Mucosa of rectum (tissue), 2 donors: ENCODE results near the gene PRM2.

Source experiments
- H3K27ac ChIP-seq, 2 donors: one replicate each; pipeline ENCODE4 v1.7.0; 2013; ENCODE audit warnings: inconsistent platforms in 2 of 2, low read depth in 2 of 2, low read length in 2 of 2
- H3K27me3 ChIP-seq, 2 donors: one replicate each; pipeline ENCODE4 v1.7.0; 2013; ENCODE audit warnings: low read length in 2 of 2; ENCODE audit not compliant: control insufficient read depth in 2 of 2, insufficient read depth in 2 of 2
- H3K36me3 ChIP-seq, 2 donors: one replicate each; pipeline ENCODE4 v1.7.0; 2013; ENCODE audit warnings: low read length in 2 of 2; ENCODE audit not compliant: control insufficient read depth in 2 of 2, insufficient read depth in 2 of 2
- H3K4me1 ChIP-seq, 2 donors: one replicate each; pipeline ENCODE4 v1.7.0; 2013; ENCODE audit warnings: low read length in 2 of 2, mild to moderate bottlenecking in 1 of 2; ENCODE audit not compliant: control insufficient read depth in 2 of 2, insufficient read depth in 2 of 2
- H3K4me3 ChIP-seq, 2 donors: one replicate each; pipeline ENCODE4 v1.7.0; 2013; ENCODE audit warnings: low read length in 2 of 2
- H3K9ac ChIP-seq, 2 donors: one replicate each; pipeline ENCODE4 v1.7.0; 2013; ENCODE audit warnings: low read length in 2 of 2, low read depth in 1 of 2, mild to moderate bottlenecking in 1 of 2
- H3K9me3 ChIP-seq, 2 donors: one replicate each; pipeline ENCODE4 v1.7.0; 2013; ENCODE audit warnings: low read length in 2 of 2; ENCODE audit not compliant: control insufficient read depth in 2 of 2
- donor health status: healthy.
- donor health status: Normal muscosa, but diverticular disease.

The PRM2 gene

GRCh38 chr16:11272921-11273720 is 3.2 kb downstream of the PRM2 start, which contains the start of gene PRM3:
PRM3 (minus strand) TSS chr16:11273629; CDS start chr16:11273595, 34 bp downstream.
- H3K36me3 ChIP-seq, result no peaks in the 10 kb centered on the region
- H3K9ac ChIP-seq, result no peak within 1 kb of the TSS
- no peaks in the 10 kb centered on the region for H3K27me3 ChIP-seq
- H3K9me3 ChIP-seq, result peaks cover 0 to 3% of the 10 kb centered on the region in 2 donors
- no peaks in the 10 kb centered on the region for H3K4me1 ChIP-seq
- no peak within 1 kb of the TSS for H3K4me3 ChIP-seq
- no peak within 1 kb of the TSS for H3K27ac ChIP-seq

DNA sequence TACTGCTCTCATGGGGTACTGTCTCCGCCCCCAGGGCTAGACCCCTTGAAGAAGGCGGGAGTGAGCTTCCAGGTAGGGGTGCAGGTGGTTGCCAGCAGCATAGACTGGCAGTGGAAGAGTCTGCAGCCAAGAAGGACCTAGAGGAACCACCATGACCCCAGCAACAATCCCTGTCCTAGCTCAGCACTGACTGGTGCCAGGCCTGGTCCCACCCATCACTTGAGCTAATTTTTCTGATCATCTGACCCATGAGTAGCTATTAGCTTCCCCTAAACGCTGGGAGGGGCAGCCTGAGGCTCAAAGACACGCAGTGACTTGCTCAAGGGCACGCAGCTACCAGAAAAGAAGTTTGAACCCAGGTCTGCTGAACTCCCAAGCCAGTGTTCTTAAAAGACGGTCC is 3.8 kb downstream of the PRM2 start:
- peaks cover 0 to under 1% of the 10 kb centered on the region in 2 donors for H3K9me3 ChIP-seq

DNA sequence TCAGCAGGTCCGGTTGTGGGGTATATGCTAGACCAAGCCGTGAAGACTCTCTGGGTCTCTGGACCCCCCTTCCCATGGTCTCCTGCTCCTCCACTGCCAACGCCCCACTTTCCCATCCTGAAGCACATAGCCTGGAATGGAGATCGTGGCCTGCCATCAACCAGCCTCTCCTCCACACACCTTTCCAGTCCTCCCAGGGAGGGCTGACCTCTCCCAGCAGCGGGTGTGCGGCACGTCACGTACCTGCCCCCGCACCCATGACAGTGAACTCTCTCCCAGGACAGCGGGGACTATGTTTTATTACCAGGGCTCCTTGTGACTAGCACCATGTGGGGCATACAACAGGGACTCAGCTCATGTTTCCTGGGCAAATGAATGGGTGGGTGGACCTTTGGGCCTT is 4.7 kb downstream of the PRM2 start:
- H3K27ac ChIP-seq, result no peak overlapping the region
- H3K4me1 ChIP-seq, result no peaks in the 10 kb centered on the region
- no peaks in the 10 kb centered on the region for H3K27me3 ChIP-seq
- no peaks in the 10 kb centered on the region for H3K9me3 ChIP-seq
- H3K4me3 ChIP-seq, result no peak overlapping the region
- H3K36me3 ChIP-seq, result no peaks in the 10 kb centered on the region
- H3K9ac ChIP-seq, result no peak overlapping the region

More for the DNA sequence above, 3.8 kb downstream of the PRM2 start:
- no peaks in the 10 kb centered on the region for H3K4me1 ChIP-seq
- H3K36me3 ChIP-seq, result no peaks in the 10 kb centered on the region
- H3K27me3 ChIP-seq, result no peaks in the 10 kb centered on the region
- H3K27ac ChIP-seq, result no peak overlapping the region
- H3K4me3 ChIP-seq, result no peak overlapping the region
- H3K9ac ChIP-seq, result no peak overlapping the region

DNA sequence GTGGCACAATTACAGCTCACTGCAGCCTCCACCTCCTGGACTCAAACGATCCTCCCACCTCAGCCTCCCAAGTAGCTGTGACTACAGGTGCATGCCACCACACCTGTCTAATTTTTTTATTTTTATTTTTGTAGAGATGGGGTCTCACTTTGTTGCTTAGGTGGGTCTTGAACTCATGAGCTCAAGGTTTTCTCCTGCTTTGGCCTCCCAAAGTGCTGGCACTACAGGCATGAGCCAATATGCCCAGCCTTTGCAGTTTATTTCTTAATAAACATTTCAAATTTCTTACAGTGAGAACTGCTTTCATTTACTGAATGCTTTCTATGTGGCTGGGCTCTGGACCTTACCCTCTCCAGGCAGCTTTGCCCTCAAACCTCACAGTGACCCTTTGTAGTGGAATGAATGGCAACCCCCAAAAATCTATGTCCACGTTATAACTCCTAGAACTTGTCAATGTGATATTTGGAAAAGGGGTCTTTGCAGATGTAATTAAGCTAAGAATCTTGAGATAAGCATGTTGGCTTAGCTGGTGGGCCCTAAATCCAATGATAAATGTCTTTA is 5.6 kb downstream of the PRM2 start:
- no peak overlapping the region for H3K4me3 ChIP-seq
- no peaks in the 10 kb centered on the region for H3K4me1 ChIP-seq
- no peaks in the 10 kb centered on the region for H3K36me3 ChIP-seq
- H3K27me3 ChIP-seq, result no peaks in the 10 kb centered on the region
- no peak overlapping the region for H3K27ac ChIP-seq
- H3K9me3 ChIP-seq, result no peaks in the 10 kb centered on the region
- H3K9ac ChIP-seq, result no peak overlapping the region

DNA sequence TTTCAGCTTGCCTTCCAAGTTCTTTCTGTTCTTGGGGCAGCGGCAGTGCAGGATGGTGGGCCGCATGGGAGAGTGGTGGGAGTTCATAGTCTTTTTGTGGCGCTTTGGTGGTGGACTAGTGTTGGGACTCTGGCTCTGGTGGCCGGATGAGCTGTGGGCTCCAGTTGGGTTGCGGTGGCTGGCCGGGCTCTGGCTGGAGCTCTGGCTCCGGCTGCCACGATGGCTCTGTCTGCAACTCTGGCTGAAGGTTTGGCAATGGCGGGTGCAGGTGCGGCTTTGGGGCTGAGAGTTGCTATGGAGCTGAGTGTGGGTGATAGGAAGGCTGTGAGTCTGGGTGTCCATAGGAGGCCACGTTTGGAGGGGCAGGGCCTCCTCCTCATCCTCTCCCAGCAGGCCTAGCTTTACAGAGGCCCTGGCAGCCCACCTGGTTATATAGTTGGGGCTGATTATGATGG is 7.3 kb downstream of the PRM2 start, which contains the start of gene TNP2:
TNP2 (minus strand) TSS at position 405 of the 455 bp plus-strand sequence; CDS start at position 342, 63 bp downstream.
- Histone ChIP-seq H3K4me3 (no peak within 1 kb of the TSS), H3K9ac (no peak within 1 kb of the TSS), H3K36me3 (no peaks in the 10 kb centered on the region)

DNA sequence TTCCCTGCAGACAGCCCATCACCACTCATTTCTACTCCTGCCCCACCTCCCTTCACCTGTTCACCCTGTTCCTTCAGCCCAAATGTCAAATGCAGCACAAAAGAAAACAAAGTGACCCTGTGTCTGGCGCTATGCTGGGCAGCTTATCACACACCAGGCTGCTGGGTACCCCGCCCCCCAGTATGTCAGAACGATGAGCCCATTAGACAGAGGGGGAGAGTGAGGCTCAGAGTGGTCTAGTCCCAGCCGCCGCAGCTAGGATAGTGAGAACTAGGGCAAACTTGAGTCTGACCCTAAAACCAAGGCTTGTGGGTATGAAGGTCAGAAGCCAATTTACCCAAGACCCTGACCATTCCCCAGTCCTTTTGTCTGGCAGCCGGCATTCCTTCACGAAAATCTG is 11.2 kb downstream of the PRM2 start:
- peaks cover 21 to 27% of the 10 kb centered on the region in 2 donors for H3K4me1 ChIP-seq
- no peaks in the 10 kb centered on the region for H3K36me3 ChIP-seq
- H3K9me3 ChIP-seq, result no peaks in the 10 kb centered on the region
- H3K27me3 ChIP-seq, result no peaks in the 10 kb centered on the region
- peak overlapping the region in 1 of 2 donors; percentile 28 for H3K27ac ChIP-seq
- no peak overlapping the region for H3K9ac ChIP-seq
- H3K4me3 ChIP-seq, result no peak overlapping the region

More for the DNA sequence above, 7.3 kb downstream of the PRM2 start, which contains the start of gene TNP2:
- Histone ChIP-seq H3K4me1 (peaks cover 7 to 15% of the 10 kb centered on the region in 2 donors), H3K27me3 (no peaks in the 10 kb centered on the region), H3K27ac (no peak within 1 kb of the TSS), H3K9me3 (no peaks in the 10 kb centered on the region)

- Histone ChIP-seq H3K9me3 (no peaks in the 10 kb centered on the region), H3K27ac (peak overlapping the region; percentile 28 to 56), H3K9ac (no peak overlapping the region), H3K4me1 (peaks cover 25 to 31% of the 10 kb centered on the region in 2 donors), H3K36me3 (no peaks in the 10 kb centered on the region), H3K27me3 (no peaks in the 10 kb centered on the region), H3K4me3 (peak overlapping the region in 1 of 2 donors; percentile 23)
Measured at GRCh38 chr16:11264155-11264832, 12.0 kb downstream of the PRM2 start.

GRCh38 chr16:11263737-11264136 is 12.5 kb downstream of the PRM2 start:
- no peaks in the 10 kb centered on the region for H3K9me3 ChIP-seq
- no peak overlapping the region for H3K9ac ChIP-seq
- peaks cover 31 to 37% of the 10 kb centered on the region in 2 donors for H3K4me1 ChIP-seq
- H3K36me3 ChIP-seq, result no peaks in the 10 kb centered on the region
- no peaks in the 10 kb centered on the region for H3K27me3 ChIP-seq
- H3K4me3 ChIP-seq, result no peak overlapping the region
- peak overlapping the region; percentile 28 to 56 for H3K27ac ChIP-seq

DNA sequence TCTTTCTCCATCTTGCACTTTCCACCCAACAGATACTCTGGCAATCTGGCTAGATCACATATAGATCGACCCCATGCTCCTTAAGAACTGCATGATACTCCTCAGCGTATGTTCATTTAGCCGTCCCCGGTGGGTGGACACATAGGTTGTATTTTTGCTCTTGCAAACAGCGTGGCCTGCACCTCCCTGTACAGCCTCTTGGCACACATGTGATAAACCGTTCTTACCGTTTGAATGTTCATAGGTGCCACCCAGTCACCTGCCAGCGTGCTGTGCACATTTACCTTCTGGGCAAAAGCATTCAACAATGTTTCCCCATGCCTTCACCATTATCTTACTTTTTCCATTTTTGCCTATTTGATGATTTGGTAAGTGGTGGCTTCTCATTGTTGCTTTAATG is 13.4 kb downstream of the PRM2 start:
- H3K27ac ChIP-seq, result peak overlapping the region in 1 of 2 donors; percentile 1
- H3K27me3 ChIP-seq, result no peaks in the 10 kb centered on the region
- no peak overlapping the region for H3K9ac ChIP-seq
- no peak overlapping the region for H3K4me3 ChIP-seq
- H3K4me1 ChIP-seq, result peaks cover 35 to 38% of the 10 kb centered on the region in 2 donors
- no peaks in the 10 kb centered on the region for H3K9me3 ChIP-seq
- no peaks in the 10 kb centered on the region for H3K36me3 ChIP-seq

DNA sequence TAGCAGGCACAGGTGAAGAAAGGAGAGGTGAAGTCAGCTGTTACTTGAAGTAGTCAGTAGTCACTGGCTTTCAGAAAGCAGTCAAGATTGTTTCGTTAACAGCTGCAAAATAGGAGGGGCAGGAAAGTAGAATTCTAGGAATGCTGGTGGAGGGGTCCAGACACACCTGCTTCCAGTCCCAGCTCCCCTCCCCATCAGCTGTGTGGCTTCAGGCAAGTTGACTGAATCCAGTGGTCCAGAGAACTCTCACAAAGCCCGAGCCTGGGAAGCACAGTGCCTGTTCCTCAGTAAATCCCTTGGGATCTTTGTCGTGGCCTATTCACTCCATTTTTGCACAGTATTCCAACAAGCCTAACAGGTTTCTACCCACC is 15.7 kb downstream of the PRM2 start:
- H3K9me3 ChIP-seq, result no peaks in the 10 kb centered on the region
- no peak overlapping the region for H3K9ac ChIP-seq
- H3K27ac ChIP-seq, result no peak overlapping the region
- H3K4me1 ChIP-seq, result peaks cover 45 to 49% of the 10 kb centered on the region in 2 donors
- H3K27me3 ChIP-seq, result no peaks in the 10 kb centered on the region
- no peak overlapping the region for H3K4me3 ChIP-seq
- no peaks in the 10 kb centered on the region for H3K36me3 ChIP-seq
